K562 (cell line): ENCODE results near the gene KCTD11. TPM values are rescaled to one million over a fixed set of nuclear protein-coding genes. Genes with fewer than 3 reads are reported as not detected.

Experiments used
- ATF1 ChIP-seq, 2 experiments: fragments of 450-650 bp in 1 of 2; IDR thresholded peaks; 2 replicates each; pipeline ENCODE4 v1.6.1; 2016; ENCODE audit warnings: missing compliant biosample characterization in 1 of 2, missing genetic modification characterization in 1 of 2
- BHLHE40 ChIP-seq: IDR thresholded peaks from 2 replicates; pipeline ENCODE4 v1.6.1; 2011; ENCODE audit warnings: low read length, improper control_type of control experiment
- CGGBP1 ChIP-seq: fragments of 250-450 bp; sonication (Bioruptor Pico); IDR thresholded peaks from 2 replicates; pipeline ENCODE4 v1.9.0; 2021; ENCODE audit warnings: mild to moderate bottlenecking
- DDX20 ChIP-seq: fragments of 450-650 bp; IDR thresholded peaks from 2 replicates; pipeline ENCODE4 v1.6.1; 2016; ENCODE audit warnings: missing genetic modification characterization, low read depth, mild to moderate bottlenecking, missing compliant biosample characterization, moderate library complexity
- EP400 ChIP-seq: fragments of 450-650 bp; IDR thresholded peaks from 2 replicates; pipeline ENCODE4 v1.6.1; 2017; ENCODE audit warnings: antibody characterized with exemption, mild to moderate bottlenecking, moderate library complexity
- ESRRA ChIP-seq: fragments of 450-650 bp; IDR thresholded peaks from 2 replicates; pipeline ENCODE4 v1.6.1; 2014; ENCODE audit warnings: low read depth, mild to moderate bottlenecking, moderate library complexity, borderline replicate concordance
- GMEB1 ChIP-seq: fragments of 250-450 bp; sonication (Bioruptor Pico); IDR thresholded peaks from 2 replicates; pipeline ENCODE4 v1.4.0; 2020; ENCODE audit warnings: mild to moderate bottlenecking
- L3MBTL2 ChIP-seq: fragments of 450-650 bp; IDR thresholded peaks from 2 replicates; pipeline ENCODE4 v1.6.1; 2016; ENCODE audit warnings: mild to moderate bottlenecking, moderate library complexity
- MAZ ChIP-seq, 2 experiments: fragments of 450-650 bp in 1 of 2; sonication (generic) in 1 of 2; formaldehyde crosslinking; IDR thresholded peaks in 1 of 2; conservative IDR thresholded peaks in 1 of 2; 2 replicates each; pipeline versions ENCODE4 v1.4.0 to v1.5.0; 2020; ENCODE audit warnings: mild to moderate bottlenecking in 1 of 2, missing genetic modification reagents in 1 of 2
- MBD2 ChIP-seq: sonication (generic); IDR thresholded peaks from 2 replicates; pipeline ENCODE4 v1.6.1; 2016; ENCODE audit warnings: low read depth, borderline replicate concordance
- NCOA6 ChIP-seq: fragments of 450-650 bp; IDR thresholded peaks from 2 replicates; pipeline ENCODE4 v1.6.1; 2017; ENCODE audit warnings: mild to moderate bottlenecking
- NONO ChIP-seq, 2 experiments: fragments of 200-400 bp in 1 of 2; fragments of 450-650 bp in 1 of 2; formaldehyde crosslinking in 1 of 2; IDR thresholded peaks; 2 replicates each; pipeline ENCODE4 v1.6.1; 2017; ENCODE audit warnings: low read depth in 2 of 2, mild to moderate bottlenecking in 2 of 2, moderate library complexity in 2 of 2, low read length in 1 of 2
- POLR2AphosphoS2 ChIP-seq: IDR thresholded peaks from 2 replicates; pipeline ENCODE4 v1.6.1; 2012; ENCODE audit warnings: low read length, improper control_type of control experiment
- POU5F1 ChIP-seq: fragments of 150-350 bp; IDR thresholded peaks from 2 replicates; pipeline ENCODE4 v1.6.1; 2014; ENCODE audit warnings: borderline replicate concordance, low read length, low read depth, mild to moderate bottlenecking; ENCODE audit not compliant: partially characterized antibody
- PTRF ChIP-seq: fragments of 450-650 bp; IDR thresholded peaks from 2 replicates; pipeline ENCODE4 v1.6.1; 2016; ENCODE audit warnings: mild to moderate bottlenecking, missing genetic modification characterization, missing compliant biosample characterization
- RBFOX2 ChIP-seq: fragments of 200-400 bp; formaldehyde crosslinking; IDR thresholded peaks from 2 replicates; pipeline ENCODE4 v1.6.1; 2017; ENCODE audit warnings: low read depth, mild to moderate bottlenecking, low read length, moderate library complexity
- TARDBP ChIP-seq: fragments of 450-650 bp; IDR thresholded peaks from 2 replicates; pipeline ENCODE4 v1.6.1; 2016
- TEAD1 ChIP-seq, 2 experiments: fragments of 450-650 bp in 1 of 2; sonication (generic) in 1 of 2; formaldehyde crosslinking; IDR thresholded peaks; 2 replicates each; pipeline versions ENCODE4 v1.4.0 to v1.8.0; 2020 to 2022; ENCODE audit warnings: mild to moderate bottlenecking in 2 of 2, missing genetic modification reagents in 1 of 2
- USF2 ChIP-seq: sonication (generic); formaldehyde crosslinking; IDR thresholded peaks from 2 replicates; pipeline ENCODE4 v1.5.0; 2020; ENCODE audit warnings: missing genetic modification reagents
- XRCC5 ChIP-seq: fragments of 200-400 bp; formaldehyde crosslinking; IDR thresholded peaks from 2 replicates; pipeline ENCODE4 v1.6.1; 2017; ENCODE audit warnings: low read depth, mild to moderate bottlenecking, low read length
- ZNF24 ChIP-seq: fragments of 450-650 bp; IDR thresholded peaks from 2 replicates; pipeline ENCODE4 v1.6.1; 2016
- polyA plus RNA-seq, 8 experiments: library from polyadenylated mRNA; depleted of rRNA in 4 of 8; stranded (reverse) in 5 of 8; unstranded in 3 of 8; fragments of >200 nt; fragmentation: Nextera tagmentation in 2 of 8; fragmentation: Illumina TruSeq in 1 of 8; extraction: Ambion mirVana in 2 of 8; extraction: Trizol in 1 of 8; gene quantifications; 2 replicates each; pipeline versions ENCODE4 v1.2.1 to v1.2.3, GENCODE V29; 2011 to 2014; ENCODE audit warnings: inconsistent platforms in 1 of 8, missing spikeins in 1 of 8
- total RNA-seq, 7 experiments: library from RNA; depleted of rRNA in 6 of 7; stranded (reverse); fragments of >200 nt in 6 of 7; fragmentation: Illumina TruSeq in 2 of 7; extraction: Trizol in 2 of 7; gene quantifications; 2 replicates each; pipeline versions ENCODE4 v1.2.1 to v1.2.3, GENCODE V29; 2011 to 2021; ENCODE audit warnings: low replicate concordance in 1 of 7

The KCTD11 gene
- total and polyA plus RNA-seq, 9 of the 15 experiments (the other 6 are each of a cell fraction or from before 2014, with no cell fraction given): 0.01 to 3.2 (median 2.5) TPM; not detected in 1

GRCh38 chr17:7314719-7315569 lies 37.0 kb upstream of the KCTD11 start, which contains the start of gene GPS2 (continued):
- peak; percentile 63; the same call in 1 of the 2 replicates for TF ChIP-seq ESRRA
- peak; percentile 66; the same call in 1 of the 2 replicates for TF ChIP-seq EP400
- peak; percentile 90 for TF ChIP-seq POLR2AphosphoS2
- TF ChIP-seq TARDBP: 0 out of 2 replicates have a peak, but pooled peaks have one; percentile 25
- TF ChIP-seq L3MBTL2: peak; percentile 48; the same call in 1 of the 2 replicates
- 0 out of 2 replicates have a peak, but pooled peaks have one; percentile 17 for TF ChIP-seq MBD2
- peak; percentile 36 for TF ChIP-seq ATF1 (CRISPR knock-in tag; IDR thresholded peaks at IDR 0.05)
- TF ChIP-seq ATF1 (tag; IDR thresholded peaks at IDR 0.05): peak; percentile 90
- 0 out of 4 replicates have a peak, but pooled peaks of 1 of the 2 experiments have one; percentile 21 for TF ChIP-seq TEAD1 (CRISPR knock-in tag; IDR thresholded peaks at IDR 0.05)
- TF ChIP-seq PTRF (tag): no peak
- TF ChIP-seq USF2 (CRISPR knock-in tag): no peak
- 0 out of 2 replicates have a peak, but pooled peaks have one; percentile 43 for TF ChIP-seq XRCC5
- no peak for TF ChIP-seq ZNF24
- TF ChIP-seq NONO (IDR thresholded peaks at IDR 0.05; ENCODE audit: low read depth in 2 of 2, low read length in 1 of 2): peak; percentile 49 to 53; a peak in 2 of 4 replicates
- no peak for TF ChIP-seq DDX20 (tag)
- peak; percentile 65 for TF ChIP-seq GMEB1
- TF ChIP-seq MAZ (CRISPR knock-in tag; conservative IDR thresholded peaks at IDR 0.05 in 1 of 2, IDR thresholded peaks at IDR 0.05 in 1 of 2): peak; percentile 46 to 63
- TF ChIP-seq POU5F1: peak; percentile 71
- peak; percentile 68 for TF ChIP-seq BHLHE40
- TF ChIP-seq CGGBP1 (CRISPR knock-in tag): 0 out of 2 replicates have a peak, but pooled peaks have one; percentile 46
- peak; percentile 89 for TF ChIP-seq RBFOX2
- TF ChIP-seq NCOA6: peak; percentile 32; the same call in 1 of the 2 replicates
